Measurements from ENCODE around the gene NKX1-2.

Gene NKX1-2

GRCh38 chr10:124450783-124451057 lies 885 bp upstream of the NKX1-2 start:
- H3K4me3 ChIP-seq (ENCODE audit: low read depth, low read length) = no peak overlapping the region
- H3K4me1 ChIP-seq (ENCODE audit: control insufficient read depth, insufficient read depth, low read length) = peaks cover 5% of the 10 kb centered on the region; the same call in 1 of the 2 replicates
- CTCF ChIA-PET = no interaction called here
- no peak for TF ChIP-seq HOXA7 (CRISPR knock-in tag; IDR thresholded peaks at IDR 0.05; ENCODE audit: borderline replicate concordance)
- no peak for TF ChIP-seq WT1 (tag by site-specific recombination; IDR thresholded peaks at IDR 0.05)
- TF ChIP-seq ZBTB7A (tag by site-specific recombination; IDR thresholded peaks at IDR 0.05; ENCODE audit: low read depth) = no peak
- TF ChIP-seq ZNF792 (tag by site-specific recombination; IDR thresholded peaks at IDR 0.05) = no peak
- TF ChIP-seq ZNF692 (tag by site-specific recombination; IDR thresholded peaks at IDR 0.05) = no peak
- no peak for TF ChIP-seq REST (tag by site-specific recombination; IDR thresholded peaks at IDR 0.05)
- TF ChIP-seq ZNF654 (tag by site-specific recombination; IDR thresholded peaks at IDR 0.05; ENCODE audit: low read depth) = no peak
- no peak for TF ChIP-seq ZNF23 (tag by site-specific recombination; IDR thresholded peaks at IDR 0.05; ENCODE audit: borderline replicate concordance)
- TF ChIP-seq ZNF610 (tag by site-specific recombination; IDR thresholded peaks at IDR 0.05; ENCODE audit: borderline replicate concordance) = no peak
- no peak for TF ChIP-seq ZBTB20 (tag by site-specific recombination; IDR thresholded peaks at IDR 0.05)
- no peaks in the 10 kb centered on the region for H3K9me3 ChIP-seq (ENCODE audit: control insufficient read depth, insufficient read depth, low read depth, low read length)
- H3K36me3 ChIP-seq (ENCODE audit: control insufficient read depth in 2 of 2, insufficient read depth in 1 of 2, low read length in 2 of 2) = no peaks in the 10 kb centered on the region
- POLR2A ChIA-PET = interaction anchor here (1.4 to 2.2 kb wide), 3 partner anchors 10 to 32 kb away, joined by 3 to 8 read pairs (median 6); partner anchors contain the start of genes LHPP and OAT
- no peak overlapping the region for H3K27ac ChIP-seq (ENCODE audit: extremely low read depth, low read depth, low read length)

- CTCF ChIA-PET = interaction anchor here (0.6 to 1.2 kb wide), 3 partner anchors 32 to 85 kb away, joined by 3 to 6 read pairs (median 3); no protein-coding TSS in a partner anchor
- Histone ChIP-seq H3K36me3 (ENCODE audit: control insufficient read depth in 2 of 2, insufficient read depth in 1 of 2, low read length in 2 of 2) (no peaks in the 10 kb centered on the region), H3K4me1 (ENCODE audit: control insufficient read depth, insufficient read depth, low read length) (peaks cover 5% of the 10 kb centered on the region; the same call in 1 of the 2 replicates), H3K9me3 (ENCODE audit: control insufficient read depth, insufficient read depth, low read depth, low read length) (no peaks in the 10 kb centered on the region), H3K27ac (ENCODE audit: extremely low read depth, low read depth, low read length) (peak overlapping the region; percentile 9; the same call in 1 of the 2 replicates), H3K4me3 (ENCODE audit: low read depth, low read length) (peak overlapping the region; percentile 36)
- POLR2A ChIA-PET = interaction anchor here (1.2 to 2.5 kb wide), 4 partner anchors 11 to 31 kb away, joined by 3 to 17 read pairs (median 4); partner anchors contain the start of genes LHPP and OAT
- TF ChIP-seq ZNF677 (tag by site-specific recombination; IDR thresholded peaks at IDR 0.05) = no peak
- no peak for TF ChIP-seq SP3 (tag by site-specific recombination; IDR thresholded peaks at IDR 0.05)
- peak; percentile 59; the same call in 1 of the 2 replicates for TF ChIP-seq ZNF600 (tag by site-specific recombination; IDR thresholded peaks at IDR 0.05)
- no peak for TF ChIP-seq PRDM4 (tag by site-specific recombination; IDR thresholded peaks at IDR 0.05)
- no peak for TF ChIP-seq ZNF658 (tag by site-specific recombination; IDR thresholded peaks at IDR 0.05)
- TF ChIP-seq GLIS2 (tag by site-specific recombination; IDR thresholded peaks at IDR 0.05) = peak; percentile 42; the same call in 1 of the 2 replicates
- TF ChIP-seq ZSCAN4 (tag by site-specific recombination; IDR thresholded peaks at IDR 0.05) = no peak
- TF ChIP-seq ZIC2 (tag by site-specific recombination; IDR thresholded peaks at IDR 0.05) = peak; percentile 62
- TF ChIP-seq ZBTB48 (tag by site-specific recombination; IDR thresholded peaks at IDR 0.05) = peak; percentile 50; the same call in 1 of the 2 replicates
- TF ChIP-seq ZNF138 (tag by site-specific recombination; IDR thresholded peaks at IDR 0.05; ENCODE audit: borderline replicate concordance) = no peak
- no peak for TF ChIP-seq ZNF132 (tag by site-specific recombination; IDR thresholded peaks at IDR 0.05; ENCODE audit: borderline replicate concordance)
- TF ChIP-seq REST (tag by site-specific recombination; IDR thresholded peaks at IDR 0.05) = peak; percentile 47; the same call in 1 of the 2 replicates
Measured at GRCh38 chr10:124449170-124450011, 444 bp downstream of the NKX1-2 start.
